GM21737 (cell line): ENCODE results near the gene PSMA8.
A peak's percentile ranks its signal among the peaks of the same experiment; 100 is the strongest.
"Not testable (repeated sequence)": the region's sequence is repeated elsewhere in the genome, so short reads cannot be mapped to it uniquely, and the experiment has no call there.

Source experiments
- ATAC-seq: cut with Tn5 transposase; IDR thresholded peaks from one replicate; pipeline ENCODE4 v1.9.1; 2021; ENCODE audit warnings: mild to moderate bottlenecking, moderate library complexity; ENCODE audit not compliant: unreplicated experiment

The PSMA8 gene

DNA sequence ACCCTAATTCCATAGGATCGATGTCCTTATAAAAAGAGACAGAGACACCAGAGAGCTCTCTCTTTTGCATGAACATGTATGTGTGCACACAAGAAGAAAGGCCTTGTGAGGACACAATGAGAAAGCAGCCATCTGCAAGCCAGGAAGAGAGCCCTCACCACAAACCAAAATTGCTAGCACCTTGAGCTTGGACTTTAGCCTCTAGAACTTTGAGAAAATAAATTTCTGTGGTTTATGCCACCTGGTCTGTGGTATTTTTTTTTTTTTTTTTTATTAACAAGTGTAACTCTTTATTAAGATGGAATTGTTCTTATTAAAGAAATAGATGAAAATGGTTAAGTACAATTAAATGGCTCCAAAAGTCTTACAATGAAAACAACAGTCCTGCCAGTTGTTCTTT, 33.9 kb downstream of the PSMA8 start:
- ATAC-seq = peak; percentile 50

DNA sequence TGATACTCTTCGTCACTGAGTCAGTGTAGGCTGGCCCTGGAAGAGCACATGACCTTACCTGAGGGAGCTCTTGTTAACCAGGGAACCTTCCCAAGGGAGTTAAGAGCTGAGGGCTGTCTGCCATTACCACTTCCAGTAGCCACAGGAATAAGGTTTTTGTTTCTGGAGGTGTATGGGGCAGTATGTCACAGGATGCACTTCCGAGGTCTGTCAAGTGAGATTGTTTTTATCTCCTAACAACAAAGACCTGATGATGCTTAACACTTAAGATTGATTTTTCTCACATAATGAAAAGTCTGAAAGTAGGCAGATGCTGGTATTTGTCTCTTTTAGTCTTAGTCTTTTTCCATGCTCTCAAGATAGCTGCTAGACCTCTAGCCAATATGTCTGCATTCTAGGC, 41.8 kb downstream of the PSMA8 start:
- no peak for ATAC-seq

DNA sequence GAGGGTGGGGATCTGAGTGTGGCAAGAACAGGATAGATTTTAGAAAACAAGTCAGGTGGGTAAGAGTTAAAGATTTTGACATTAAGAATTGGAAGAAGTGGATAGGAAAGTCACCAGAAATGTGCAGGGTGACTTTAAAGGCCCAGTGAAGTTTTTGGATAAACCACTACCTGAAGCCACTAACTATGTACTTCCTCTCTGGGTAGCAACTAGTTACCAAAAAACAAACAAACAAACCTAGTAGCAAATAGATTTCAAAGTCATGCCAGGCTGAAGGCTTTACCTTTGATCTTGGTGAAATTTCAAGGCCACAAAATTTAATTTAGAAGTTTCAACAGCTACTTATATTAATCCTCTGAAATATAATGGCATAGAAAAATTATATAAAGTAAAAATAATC, 42.5 kb downstream of the PSMA8 start:
- ATAC-seq = no peak

DNA sequence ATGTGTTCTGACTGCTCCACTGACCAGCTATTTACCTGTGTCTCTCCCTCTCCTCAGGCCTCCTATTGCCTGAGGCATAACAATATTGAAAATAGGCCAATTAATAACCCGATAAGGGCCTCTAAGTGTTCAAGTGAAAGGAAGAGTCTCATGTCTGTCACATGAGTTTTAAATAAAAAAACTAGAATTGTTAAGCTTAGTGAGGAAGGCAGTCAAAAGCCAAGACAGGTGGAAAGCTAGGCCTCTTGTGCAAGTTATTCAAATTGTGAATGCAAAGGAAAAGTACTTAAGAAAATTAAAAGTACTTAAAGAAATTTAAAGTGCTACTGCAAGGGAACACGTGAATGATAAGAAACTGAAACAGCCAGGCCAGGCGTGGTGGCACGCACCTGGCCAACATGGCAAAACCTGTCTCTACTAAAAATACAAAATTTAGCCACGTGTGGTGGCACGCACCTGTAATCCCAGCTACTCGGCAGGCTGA, 47.7 kb downstream of the PSMA8 start:
- ATAC-seq = no peak

DNA sequence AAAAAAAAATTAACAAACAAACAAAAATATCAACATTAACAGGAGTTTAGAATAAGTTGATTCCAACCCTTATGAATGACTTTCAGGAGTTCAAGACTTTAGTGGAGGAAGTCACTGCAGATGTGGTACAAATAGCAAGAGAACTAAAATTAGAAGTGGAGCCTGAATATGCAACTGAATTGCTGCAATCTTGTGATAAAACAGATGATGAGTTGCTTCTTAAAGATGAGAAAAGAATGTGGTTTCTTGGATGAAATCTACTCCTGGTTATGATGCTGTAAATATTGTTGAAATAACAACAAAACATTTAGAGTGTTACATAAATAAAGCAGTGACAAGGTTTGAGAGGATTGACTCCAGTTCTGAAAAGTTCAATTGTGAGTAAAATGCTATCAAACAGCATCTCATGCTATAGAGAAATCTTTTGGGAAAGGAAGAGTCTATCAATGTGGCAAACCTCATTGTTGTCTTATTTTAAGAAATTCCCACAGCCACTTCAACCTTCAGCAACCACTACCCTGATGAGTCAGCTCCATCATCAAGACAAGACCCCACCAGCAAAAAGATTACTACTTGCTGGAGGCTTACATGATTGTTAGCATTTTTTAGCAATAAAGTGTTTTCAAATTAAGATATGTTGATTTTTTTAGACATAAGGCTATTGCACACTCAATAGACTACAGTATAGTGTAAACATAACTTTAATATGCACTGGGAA, 49.9 kb downstream of the PSMA8 start:
- ATAC-seq = no peak

DNA sequence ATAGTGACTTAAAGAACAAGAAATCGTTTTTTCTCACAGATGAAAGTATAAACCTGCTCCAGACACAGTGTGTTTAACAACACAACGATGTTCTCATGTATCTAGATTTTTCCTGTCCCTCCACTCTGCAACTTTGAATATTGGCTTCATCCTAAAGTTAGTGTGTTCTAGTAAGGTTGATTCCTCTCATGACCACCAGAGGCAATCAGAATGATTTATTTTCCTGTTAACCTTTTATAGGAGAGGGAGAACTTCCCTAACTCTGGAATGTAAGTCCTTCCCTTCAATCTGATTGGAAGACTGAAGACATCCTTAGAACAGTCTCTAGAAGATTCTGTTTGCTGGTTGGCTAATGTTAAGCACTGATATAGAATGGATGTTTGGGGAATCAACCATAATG, 51.6 kb downstream of the PSMA8 start:
- ATAC-seq = no peak

DNA sequence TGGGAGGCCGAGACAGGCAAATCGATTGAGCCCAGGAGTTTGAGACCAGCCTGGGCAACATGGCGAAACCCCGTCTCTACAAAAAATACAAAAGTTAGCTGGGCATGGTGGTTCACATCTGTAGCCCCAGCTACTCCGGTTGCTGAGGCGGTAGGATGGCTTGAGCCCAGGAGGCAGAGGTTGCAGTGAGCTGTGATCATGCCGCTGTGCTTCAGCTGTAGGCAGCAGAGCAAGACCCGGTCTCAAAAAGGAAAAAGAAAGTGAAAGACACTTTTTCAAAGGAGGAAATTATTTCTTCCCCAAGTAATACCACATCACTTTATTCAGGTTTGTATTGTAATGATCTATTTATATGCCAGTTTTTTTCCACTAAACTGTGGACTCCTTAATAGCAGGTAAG, 56.8 kb downstream of the PSMA8 start:
- ATAC-seq = peak; percentile 84

DNA sequence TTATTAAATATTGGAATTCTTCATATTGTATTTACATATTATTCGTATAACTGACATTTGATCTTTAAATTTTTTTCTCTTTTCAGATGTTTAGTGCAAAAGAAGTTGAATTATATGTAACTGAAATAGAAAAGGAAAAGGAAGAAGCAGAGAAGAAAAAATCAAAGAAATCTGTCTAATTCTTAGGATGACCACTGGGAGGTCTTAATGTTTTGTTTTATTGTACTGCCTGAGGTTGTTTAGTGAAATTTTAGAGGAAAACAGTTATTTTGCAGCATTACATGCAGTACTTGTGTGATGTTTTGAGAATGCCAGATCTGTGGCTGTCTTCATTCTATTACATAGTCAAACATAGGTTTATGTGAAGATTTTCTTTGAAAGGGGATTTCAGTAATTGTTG, 58.6 kb downstream of the PSMA8 start:
- no peak for ATAC-seq

DNA sequence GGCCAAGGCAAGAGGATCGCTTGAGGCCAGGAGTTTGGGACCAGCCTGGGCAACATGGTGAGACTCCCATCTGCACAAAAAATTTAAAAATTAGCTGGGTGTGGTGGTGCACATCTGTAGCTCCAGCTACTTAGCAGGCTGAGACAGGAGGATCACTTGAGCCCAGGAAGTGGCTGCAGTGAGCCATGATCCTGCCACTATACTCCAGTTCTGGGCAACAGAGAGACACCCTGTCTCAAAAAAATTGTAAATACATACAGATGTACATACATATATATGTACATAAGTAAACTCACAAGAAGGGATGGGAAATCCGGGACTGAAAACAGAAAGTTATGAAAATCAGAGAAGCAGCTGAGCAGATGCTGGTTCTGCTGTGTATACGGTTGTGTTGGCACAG, 62.9 kb downstream of the PSMA8 start:
- ATAC-seq = no peak

DNA sequence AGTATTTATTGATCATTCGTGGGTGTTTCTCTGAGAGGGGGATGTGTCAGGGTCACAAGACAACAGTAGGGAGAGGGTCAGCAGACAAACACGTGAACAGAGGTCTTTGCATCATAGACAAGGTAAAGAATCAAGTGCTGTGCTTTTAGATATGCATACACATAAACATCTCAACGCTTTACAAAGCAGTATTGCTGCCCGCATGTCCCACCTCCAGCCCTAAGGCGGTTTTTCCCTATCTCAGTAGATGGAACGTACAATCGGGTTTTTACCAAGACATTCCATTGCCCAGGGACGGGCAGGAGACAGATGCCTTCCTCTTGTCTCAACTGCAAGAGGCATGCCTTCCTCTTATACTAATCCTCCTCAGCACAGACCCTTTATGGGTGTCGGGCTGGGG, 68.3 kb downstream of the PSMA8 start:
- ATAC-seq = not testable (repeated sequence)

DNA sequence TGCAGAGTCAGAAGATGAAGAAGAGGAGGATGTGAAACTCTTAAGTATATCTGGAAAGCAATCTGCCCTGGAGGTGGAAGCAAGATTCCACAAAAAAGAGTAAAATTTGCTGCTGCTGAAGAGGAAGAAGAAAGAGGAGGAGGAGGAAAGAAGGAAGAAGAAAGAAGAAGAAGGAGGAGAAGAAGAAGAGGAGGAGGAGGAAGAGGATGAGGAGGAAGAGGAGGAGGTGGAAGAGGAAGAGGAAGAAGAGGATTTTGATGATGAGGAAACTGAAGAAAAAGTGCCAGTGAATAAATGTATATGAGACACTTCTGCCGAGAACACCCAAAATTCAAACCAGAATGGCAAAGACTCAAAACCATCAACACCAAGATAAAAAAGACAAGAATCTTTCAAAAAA, 71.6 kb downstream of the PSMA8 start:
- ATAC-seq = no peak

DNA sequence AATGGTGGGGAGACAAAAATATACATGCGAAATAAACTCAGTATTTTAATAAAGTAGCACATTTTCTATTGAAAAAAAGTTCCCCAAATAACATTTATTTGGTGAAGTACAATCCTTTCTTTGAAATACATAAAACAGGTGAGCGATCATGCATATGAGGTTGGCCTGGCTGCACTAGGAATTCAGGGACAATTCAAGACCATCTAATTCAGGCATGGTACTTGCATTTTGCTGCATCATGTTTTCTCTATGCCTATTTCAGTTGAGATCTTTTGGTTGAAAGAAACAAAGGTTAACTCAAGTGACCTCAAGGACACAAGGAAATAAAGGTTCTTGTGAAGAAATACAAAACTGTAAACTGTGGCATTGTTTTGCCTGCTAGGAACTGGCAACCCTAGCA, 72.8 kb downstream of the PSMA8 start:
- no peak for ATAC-seq

DNA sequence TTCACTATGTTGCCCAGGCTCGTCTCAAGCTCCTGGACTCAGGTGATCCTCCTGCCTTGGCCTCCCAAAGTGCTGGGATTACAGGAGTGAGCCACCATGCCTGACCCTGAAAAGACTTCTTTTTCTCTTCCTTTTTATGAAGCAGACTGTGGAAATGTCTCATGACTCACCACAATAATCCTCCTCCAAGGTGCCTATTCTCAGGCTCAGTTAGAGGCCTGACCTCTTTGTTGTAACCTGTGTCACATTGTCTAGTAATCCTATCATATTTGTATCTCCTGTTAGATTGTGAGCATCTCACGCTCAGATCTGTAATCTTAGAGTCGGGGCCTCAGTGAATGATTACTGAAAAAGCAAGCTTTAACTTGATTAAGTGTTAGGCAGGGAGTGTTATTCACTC, 74.3 kb downstream of the PSMA8 start:
- no peak for ATAC-seq

DNA sequence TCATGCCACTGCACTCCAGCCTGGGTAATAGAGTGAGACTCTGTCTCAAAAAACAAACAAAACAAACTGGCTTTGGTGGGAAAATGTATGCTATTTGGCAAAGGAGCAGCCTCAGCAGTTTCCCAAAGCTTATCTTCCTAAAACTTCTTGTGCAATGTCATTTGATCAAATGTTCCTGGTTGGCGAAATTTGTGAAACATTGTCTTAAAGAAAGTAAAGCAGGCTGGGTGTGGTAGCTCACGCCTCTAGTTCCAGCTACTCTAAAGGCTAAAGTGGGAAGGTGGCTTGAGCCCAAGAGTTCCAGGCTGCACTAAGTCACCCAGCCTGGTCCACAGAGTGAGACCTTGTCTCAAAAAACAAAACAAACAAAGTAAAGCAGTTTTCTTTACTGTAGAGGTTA, 75.3 kb downstream of the PSMA8 start:
- ATAC-seq = no peak

DNA sequence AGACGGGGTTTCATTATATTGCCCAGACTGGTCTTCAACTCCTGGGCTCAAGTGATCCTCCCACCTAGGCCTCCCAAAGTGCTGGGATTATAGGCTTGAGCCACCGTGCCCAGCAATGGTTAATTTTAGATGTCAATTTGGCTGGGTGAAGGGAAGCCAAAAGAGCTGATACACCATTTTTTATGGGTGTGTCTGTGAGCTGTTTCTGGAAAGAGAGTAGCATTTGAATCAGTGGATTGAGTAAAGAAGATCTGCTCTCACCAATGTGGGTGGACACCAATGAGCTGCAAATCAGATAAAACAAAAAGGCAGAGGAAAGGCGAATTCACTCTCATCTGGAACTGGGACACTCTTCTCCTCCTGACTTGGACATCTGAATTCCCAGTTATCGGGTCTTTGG, 76.5 kb downstream of the PSMA8 start:
- no peak for ATAC-seq

DNA sequence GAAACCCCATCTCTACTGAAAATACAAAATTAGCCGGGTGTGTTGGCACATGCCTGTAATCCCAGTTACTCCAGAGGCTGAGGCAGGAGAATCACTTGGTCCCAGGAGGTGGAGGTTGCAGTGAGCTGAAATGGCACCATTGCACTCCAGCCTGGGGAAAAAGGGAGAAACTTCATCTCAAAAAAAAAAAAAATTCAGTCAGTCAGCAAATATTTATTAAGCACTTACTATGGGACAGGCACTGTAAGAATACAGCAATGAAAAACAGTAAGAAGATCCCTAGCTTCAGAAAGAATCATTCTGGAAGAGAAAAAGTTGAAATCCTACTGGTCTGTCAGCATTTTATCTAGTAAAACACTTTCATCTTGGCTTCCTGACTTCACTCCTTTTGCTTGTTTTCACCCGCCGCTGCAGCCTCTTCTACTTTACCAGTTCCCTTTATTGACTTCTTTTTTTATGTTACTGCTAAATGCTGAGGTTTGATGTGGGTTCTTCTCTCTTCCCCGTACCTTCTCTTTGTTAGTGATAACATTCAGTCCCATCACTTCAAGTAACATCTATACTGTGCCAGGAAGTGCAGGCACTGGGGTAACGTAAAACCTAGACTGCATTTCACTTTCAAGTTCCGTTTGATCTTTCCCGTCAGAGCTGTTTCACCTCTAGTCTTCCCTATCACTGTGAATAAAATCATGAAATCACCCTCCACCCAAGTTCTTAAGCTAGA, 81.7 kb downstream of the PSMA8 start:
- peak; percentile 96 for ATAC-seq

DNA sequence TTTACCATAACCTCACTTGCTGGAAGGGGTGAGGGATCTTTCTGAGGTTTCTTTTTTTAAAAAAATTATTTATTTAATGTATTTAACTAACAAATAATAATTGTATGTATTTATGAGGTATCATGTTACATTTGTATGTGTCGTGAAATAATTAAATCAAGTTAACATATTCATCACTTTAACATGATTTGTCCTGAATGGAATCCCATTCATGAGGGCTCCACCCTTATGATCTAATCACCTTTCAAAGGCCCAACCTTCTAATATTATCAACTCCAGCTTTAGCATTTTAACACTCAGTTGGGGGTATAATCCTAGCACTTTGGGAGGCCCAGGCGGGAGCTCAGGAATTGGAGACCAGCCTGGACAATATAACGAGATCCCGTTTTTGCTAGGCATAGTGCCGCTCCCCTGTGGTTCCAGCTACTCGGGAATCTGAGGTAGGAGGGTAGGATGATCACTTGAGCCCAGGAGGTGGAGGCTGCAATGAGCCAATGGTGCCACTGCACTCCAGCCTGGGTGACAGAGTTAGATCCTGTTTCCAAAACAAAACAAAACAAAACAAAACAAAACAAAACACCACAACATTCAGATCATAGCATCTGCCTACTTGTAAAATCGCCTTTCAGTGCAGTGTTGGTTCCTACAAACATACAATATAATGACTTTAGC, 91.5 kb downstream of the PSMA8 start:
- no peak for ATAC-seq

DNA sequence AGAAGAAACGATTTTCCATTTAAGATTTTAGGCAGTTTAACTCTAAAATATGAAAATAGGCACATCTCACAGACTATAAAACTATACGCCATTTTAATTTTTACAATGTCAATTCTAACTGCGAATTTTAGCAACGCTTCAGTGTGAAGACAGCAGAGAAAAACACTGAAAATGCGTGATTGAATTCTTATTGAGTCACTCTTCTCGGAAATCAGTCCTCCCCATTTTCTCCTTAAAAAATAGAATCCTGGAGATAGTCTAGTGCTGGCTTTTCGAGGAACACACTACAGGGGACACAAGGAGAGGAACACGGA, 92.2 kb downstream of the PSMA8 start:
- ATAC-seq = no peak

DNA sequence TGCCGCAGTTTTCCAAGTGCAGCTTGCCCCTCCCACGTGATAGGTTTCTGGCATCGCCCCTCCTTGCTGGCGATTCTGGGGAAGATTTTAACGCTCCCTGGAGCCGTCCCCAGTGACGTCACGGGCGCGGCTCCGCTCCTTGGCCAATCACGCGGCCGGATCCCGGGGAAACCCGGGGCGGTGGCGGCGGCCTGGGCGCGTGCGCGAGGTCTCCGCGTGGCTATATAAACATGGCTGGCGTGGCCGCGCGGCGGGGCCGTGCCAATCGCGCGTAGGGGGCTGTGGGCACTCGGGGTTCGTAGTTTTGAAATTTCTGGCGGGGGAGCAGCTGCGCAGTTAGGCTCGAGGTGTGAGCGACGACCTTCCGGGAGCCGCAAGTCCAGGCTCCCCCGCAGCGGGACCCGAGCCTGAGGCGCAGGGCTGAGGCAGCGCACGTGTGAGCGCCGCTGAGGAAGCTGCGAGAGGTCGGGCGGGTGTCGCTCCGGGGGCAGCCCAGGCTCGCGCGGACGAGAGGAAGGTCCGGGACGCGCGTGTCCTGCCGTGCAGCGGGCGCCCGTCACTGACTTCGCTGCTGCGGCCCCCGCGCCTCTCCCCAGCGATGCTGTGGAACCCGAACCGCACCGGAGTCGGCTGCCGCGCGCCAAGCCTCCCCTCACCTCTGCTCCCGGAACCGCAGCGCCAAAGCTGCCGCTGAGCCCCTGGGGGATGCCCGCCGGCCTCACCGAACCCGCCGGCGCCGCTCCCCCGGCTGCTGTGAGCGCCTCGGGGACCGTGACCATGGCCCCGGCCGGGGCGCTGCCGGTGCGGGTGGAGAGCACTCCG, 92.8 kb downstream of the PSMA8 start, which contains the start of gene TAF4B:
TAF4B (plus strand) TSS at position 217 of the 822 bp plus-strand sequence; CDS start at position 706, 489 bp downstream.
- peak; percentile 84 for ATAC-seq

DNA sequence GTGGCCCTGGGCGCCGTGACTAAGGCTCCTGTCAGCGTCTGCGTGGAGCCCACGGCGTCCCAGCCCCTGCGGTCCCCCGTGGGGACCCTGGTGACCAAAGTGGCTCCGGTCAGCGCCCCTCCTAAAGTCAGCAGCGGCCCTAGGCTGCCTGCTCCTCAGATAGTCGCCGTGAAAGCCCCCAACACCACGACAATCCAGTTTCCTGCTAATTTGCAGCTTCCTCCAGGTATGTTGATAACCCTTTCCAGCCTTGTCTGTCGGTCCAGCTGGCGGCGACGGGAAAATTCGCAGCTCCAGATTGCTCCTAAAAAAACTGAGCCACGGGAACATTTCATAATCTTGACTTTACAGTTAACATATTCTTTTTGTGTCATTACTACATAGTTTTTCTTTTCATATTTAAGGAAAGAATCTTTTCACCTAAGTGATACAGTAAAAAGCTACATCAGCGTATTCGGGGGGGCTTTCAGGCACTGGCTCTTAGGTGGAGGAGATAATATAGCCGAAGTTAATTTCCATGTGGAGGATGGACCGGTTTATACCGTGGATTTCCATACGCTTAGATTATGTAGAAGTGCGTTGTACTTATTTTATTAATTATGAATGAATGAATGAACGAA, 93.5 kb downstream of the PSMA8 start:
- peak; percentile 16 for ATAC-seq
